IPS-20b (cell line): ENCODE results near the gene USP20.

Experiments
- H3K27ac ChIP-seq: one replicate; pipeline ENCODE4 v1.5.1; 2013; ENCODE audit warnings: low read length
- H3K27me3 ChIP-seq: 2 replicates; pipeline ENCODE4 v1.6.1; 2013; ENCODE audit warnings: mild to moderate bottlenecking, low read length, inconsistent platforms; ENCODE audit not compliant: insufficient read depth
- H3K36me3 ChIP-seq: 2 replicates; pipeline ENCODE4 v1.6.1; 2013; ENCODE audit warnings: low read depth, mild to moderate bottlenecking, inconsistent platforms, low read length, moderate library complexity; ENCODE audit not compliant: insufficient read depth
- H3K4me1 ChIP-seq: 2 replicates; pipeline ENCODE4 v1.6.1; 2013; ENCODE audit warnings: mild to moderate bottlenecking, control low read depth, inconsistent platforms, low read length, moderate library complexity; ENCODE audit not compliant: insufficient read depth
- H3K4me3 ChIP-seq: 2 replicates; pipeline ENCODE4 v1.5.1; 2013; ENCODE audit warnings: mild to moderate bottlenecking, low read length, inconsistent platforms
- H3K9ac ChIP-seq: 2 replicates; pipeline ENCODE4 v1.6.1; 2013; ENCODE audit warnings: low read depth, mild to moderate bottlenecking, inconsistent platforms, low read length, moderate library complexity
- H3K9me3 ChIP-seq: 2 replicates; pipeline ENCODE4 v1.6.1; 2013; ENCODE audit warnings: mild to moderate bottlenecking, low read depth, low read length, inconsistent platforms; ENCODE audit not compliant: insufficient read depth

The USP20 gene

DNA sequence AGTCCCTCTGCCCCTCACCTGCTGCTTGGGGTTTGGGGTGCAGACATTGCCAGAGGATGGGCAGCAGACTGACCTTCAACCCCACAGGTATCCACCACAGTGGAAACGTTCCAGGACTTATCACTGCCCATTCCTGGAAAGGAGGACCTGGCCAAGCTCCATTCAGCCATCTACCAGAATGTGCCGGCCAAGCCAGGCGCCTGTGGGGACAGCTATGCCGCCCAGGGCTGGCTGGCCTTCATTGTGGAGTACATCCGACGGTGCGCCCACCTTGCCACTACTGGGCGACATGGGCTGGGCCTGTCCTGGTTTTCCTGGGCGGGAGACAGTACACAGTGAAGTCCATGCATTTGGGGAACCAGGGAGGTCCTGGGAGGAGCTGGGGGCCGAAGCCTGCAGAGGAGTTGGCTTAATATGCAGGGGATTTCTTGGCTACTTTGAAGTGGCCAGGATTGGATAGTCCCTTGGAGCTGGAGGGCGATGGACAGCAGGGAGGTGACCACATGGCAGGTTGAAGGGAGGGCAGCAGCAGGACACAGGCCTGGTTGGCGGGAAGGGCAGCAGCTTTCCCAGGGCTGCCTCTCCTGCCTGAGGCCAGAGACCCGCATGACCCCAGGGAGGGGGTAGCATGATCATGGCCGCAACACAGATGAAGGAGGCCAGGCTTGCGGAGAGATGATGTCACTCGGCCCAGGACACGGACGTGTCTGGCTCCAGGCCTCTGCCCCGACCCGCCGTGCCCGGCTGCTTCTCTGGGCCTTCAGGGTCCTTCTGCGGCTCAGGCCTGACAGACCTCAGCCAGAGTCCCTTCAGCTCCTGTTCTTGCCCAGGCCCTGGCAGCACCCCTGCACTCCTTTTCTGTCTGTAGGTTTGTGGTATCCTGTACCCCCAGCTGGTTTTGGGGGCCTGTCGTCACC is 34.6 kb downstream of the USP20 start:
- no peak overlapping the region for H3K27ac ChIP-seq
- H3K4me1 ChIP-seq = no peaks in the 10 kb centered on the region
- peaks cover 7% of the 10 kb centered on the region; the same call in 1 of the 2 replicates for H3K36me3 ChIP-seq
- H3K4me3 ChIP-seq = no peak overlapping the region
- no peak overlapping the region for H3K9ac ChIP-seq
- H3K27me3 ChIP-seq = no peaks in the 10 kb centered on the region
- no peaks in the 10 kb centered on the region for H3K9me3 ChIP-seq

DNA sequence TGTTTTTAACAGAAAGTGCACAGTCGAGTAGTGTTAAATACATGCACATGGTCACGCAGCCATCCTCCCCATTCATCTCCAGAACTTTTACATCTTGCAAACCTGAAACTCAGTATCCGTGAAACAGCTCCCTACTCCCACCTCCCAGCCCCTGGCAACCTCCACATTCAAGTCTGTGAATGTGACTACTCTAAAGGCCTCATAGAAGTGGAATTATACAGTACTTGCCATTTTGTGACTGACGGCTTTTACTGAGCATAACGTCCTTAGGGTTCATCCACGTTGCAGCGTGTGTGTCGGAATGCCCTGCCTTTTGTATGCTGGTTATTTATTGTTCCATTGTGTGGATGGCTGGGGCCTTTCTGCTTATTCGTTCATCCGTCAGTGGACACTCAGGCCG is 35.8 kb downstream of the USP20 start:
- H3K27me3 ChIP-seq = no peaks in the 10 kb centered on the region
- no peaks in the 10 kb centered on the region for H3K9me3 ChIP-seq
- H3K36me3 ChIP-seq = peaks cover 5% of the 10 kb centered on the region; the same call in 1 of the 2 replicates
- no peak overlapping the region for H3K27ac ChIP-seq
- H3K4me1 ChIP-seq = no peaks in the 10 kb centered on the region
- H3K4me3 ChIP-seq = no peak overlapping the region
- no peak overlapping the region for H3K9ac ChIP-seq

DNA sequence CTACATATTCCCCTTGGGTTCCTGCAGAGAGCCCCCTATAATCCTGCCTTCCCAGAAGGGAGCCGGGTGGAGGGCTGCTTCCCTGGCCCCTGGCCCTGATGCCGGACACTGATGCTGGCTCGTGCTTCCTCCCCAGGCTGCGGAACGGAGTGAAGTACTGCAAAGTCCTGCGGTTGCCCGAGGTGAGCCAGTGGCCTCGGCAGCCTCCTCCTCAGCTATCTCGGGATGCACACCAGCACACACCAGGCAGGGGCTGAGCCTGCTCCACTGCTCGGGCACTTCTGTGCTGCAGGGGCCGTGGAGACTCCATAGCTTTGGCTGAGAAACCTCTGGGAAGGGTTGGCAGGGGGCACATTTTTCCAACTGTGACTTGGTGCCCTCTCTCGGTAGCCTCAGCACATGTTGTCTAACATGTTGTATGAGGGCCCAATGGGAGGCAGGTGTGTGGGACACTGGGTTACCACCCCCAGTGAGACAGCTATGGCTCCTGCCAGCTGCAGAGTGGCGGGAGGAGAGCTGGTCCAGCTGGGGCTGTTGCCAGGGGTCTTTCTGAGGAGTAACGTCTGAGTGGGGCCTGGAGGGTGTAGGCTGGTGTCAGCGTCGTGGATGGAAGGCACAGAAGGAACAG is 38.4 kb downstream of the USP20 start:
- Histone ChIP-seq H3K4me1 (no peaks in the 10 kb centered on the region), H3K4me3 (no peak overlapping the region), H3K9ac (no peak overlapping the region), H3K27me3 (no peaks in the 10 kb centered on the region), H3K27ac (no peak overlapping the region), H3K9me3 (no peaks in the 10 kb centered on the region), H3K36me3 (peaks cover 5% of the 10 kb centered on the region; the same call in 1 of the 2 replicates)

DNA sequence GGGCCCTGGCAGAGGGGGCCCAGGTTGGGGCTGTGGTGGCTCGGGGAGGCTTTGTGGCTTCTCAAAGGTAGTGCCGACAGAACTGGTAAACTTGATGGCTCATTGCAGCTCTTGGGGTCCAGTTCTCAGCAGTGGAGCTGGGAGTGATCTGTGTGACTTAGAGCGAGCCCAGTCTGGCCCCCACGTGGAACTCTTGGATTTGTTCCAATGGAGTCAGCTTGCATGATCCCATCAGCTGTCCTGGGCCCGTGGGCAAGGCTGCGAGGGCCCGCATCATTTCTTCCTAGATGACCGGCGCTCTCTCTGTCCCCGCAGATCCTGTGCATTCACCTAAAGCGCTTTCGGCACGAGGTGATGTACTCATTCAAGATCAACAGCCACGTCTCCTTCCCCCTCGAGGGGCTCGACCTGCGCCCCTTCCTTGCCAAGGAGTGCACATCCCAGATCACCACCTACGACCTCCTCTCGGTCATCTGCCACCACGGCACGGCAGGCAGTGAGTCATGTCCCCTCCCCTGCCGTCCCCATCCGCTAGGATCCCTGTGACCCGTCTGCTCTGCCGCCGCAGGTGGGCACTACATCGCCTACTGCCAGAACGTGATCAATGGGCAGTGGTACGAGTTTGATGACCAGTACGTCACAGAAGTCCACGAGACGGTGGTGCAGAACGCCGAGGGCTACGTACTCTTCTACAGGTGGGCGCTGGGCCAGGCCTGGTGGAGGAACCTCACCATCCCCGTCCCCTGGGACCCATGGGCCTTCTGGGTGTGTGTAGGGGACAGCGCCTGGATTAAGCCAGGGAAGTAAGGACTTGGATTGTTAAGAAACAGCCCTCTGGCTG is 39.2 kb downstream of the USP20 start:
- H3K27ac ChIP-seq = no peak overlapping the region
- H3K27me3 ChIP-seq = no peaks in the 10 kb centered on the region
- H3K4me3 ChIP-seq = no peak overlapping the region
- no peaks in the 10 kb centered on the region for H3K9me3 ChIP-seq
- H3K4me1 ChIP-seq = no peaks in the 10 kb centered on the region
- H3K9ac ChIP-seq = no peak overlapping the region
- H3K36me3 ChIP-seq = peaks cover 5% of the 10 kb centered on the region; the same call in 1 of the 2 replicates

DNA sequence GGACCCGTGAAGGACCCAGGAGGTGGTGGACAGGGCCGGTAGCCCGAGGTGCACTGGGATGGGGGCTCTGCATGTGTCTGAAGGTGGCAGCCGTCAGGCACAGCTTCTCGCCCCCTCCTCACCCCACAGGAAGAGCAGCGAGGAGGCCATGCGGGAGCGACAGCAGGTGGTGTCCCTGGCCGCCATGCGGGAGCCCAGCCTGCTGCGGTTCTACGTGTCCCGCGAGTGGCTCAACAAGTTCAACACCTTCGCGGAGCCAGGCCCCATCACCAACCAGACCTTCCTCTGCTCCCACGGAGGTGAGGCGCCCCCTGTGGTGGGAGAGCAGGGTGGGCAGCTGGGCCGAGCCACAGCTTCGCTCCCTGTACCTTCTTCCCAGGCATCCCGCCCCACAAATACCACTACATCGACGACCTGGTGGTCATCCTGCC is 39.9 kb downstream of the USP20 start:
- H3K4me3 ChIP-seq = no peak overlapping the region
- no peaks in the 10 kb centered on the region for H3K4me1 ChIP-seq
- H3K9me3 ChIP-seq = no peaks in the 10 kb centered on the region
- H3K27ac ChIP-seq = no peak overlapping the region
- no peak overlapping the region for H3K9ac ChIP-seq
- H3K36me3 ChIP-seq = peaks cover 5% of the 10 kb centered on the region; the same call in 1 of the 2 replicates
- H3K27me3 ChIP-seq = no peaks in the 10 kb centered on the region

DNA sequence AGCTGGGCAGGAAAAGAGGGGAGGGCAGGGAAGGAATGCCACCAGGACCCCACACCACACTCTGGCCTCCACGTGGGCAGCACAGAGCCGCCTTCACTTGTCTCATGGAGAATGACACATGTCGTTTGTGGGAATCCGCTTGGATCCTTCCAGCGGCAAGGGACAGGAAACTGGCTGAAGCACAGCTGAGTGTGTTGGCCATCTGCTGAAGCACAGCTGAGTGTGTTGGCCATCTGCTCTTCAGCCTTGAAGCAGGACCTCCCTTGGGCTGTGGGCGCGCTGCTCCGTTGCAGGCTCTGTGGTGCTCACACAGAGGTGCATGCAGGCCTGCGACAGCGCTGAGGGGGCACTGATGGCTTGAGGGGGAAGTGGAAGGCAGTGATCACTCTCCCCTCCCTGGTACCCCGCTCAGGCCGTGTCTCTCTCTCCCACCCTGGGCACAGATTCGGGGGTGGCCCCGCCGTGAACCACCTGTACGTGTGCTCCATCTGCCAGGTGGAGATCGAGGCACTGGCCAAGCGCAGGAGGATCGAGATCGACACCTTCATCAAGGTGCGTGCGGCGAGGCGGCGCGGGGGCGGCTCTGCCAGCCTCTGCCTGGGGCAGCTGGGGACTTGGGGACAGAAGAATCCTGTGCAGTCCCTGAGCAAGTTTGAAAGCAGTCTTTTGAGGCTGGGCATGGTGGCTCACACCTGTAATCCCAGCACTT is 40.6 kb downstream of the USP20 start:
- Histone ChIP-seq H3K27ac (no peak overlapping the region), H3K27me3 (no peaks in the 10 kb centered on the region), H3K4me3 (no peak overlapping the region), H3K9ac (no peak overlapping the region), H3K36me3 (peaks cover 10% of the 10 kb centered on the region), H3K4me1 (no peaks in the 10 kb centered on the region), H3K9me3 (no peaks in the 10 kb centered on the region)

DNA sequence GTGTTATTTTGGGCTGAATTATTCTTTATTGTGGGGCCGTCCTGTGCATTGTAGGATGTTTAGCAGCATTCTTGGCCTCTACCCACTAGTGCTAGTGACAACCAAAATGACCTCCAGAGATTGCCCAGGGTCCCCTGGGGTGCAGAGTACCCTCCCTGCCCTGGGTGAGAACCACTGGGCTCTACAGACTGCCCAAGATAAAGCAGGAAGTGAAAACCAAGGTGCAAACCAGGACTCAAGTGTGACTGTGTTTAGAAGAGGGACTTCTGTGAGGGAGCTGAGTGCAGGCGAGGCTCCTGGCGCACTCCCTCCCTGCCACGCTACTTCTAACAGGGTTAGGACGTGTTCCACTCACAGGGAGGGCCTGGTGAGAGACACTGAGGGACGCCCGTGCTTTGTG is 41.6 kb downstream of the USP20 start:
- no peaks in the 10 kb centered on the region for H3K4me1 ChIP-seq
- H3K4me3 ChIP-seq = no peak overlapping the region
- H3K9ac ChIP-seq = no peak overlapping the region
- no peaks in the 10 kb centered on the region for H3K27me3 ChIP-seq
- no peak overlapping the region for H3K27ac ChIP-seq
- H3K9me3 ChIP-seq = no peaks in the 10 kb centered on the region
- peaks cover 14% of the 10 kb centered on the region for H3K36me3 ChIP-seq

DNA sequence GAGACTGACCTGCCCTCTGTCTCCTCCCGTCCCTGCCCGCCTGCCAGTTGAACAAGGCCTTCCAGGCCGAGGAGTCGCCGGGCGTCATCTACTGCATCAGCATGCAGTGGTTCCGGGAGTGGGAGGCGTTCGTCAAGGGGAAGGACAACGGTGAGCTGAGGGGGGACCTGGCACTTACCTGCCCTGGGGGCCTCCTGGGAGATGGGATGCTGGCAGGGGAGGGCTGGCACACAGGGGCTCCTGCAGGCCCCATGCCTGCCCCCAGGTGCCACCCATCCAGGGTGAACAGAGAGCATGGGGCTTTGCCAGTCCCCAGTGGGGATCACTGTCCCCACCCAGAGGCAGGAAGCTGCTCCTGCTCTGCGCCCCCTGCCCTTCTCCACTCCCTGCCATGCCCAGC is 43.0 kb downstream of the USP20 start:
- H3K36me3 ChIP-seq = peaks cover 17% of the 10 kb centered on the region
- H3K27me3 ChIP-seq = no peaks in the 10 kb centered on the region
- H3K27ac ChIP-seq = no peak overlapping the region
- H3K9me3 ChIP-seq = no peaks in the 10 kb centered on the region
- no peak overlapping the region for H3K4me3 ChIP-seq
- H3K9ac ChIP-seq = no peak overlapping the region
- H3K4me1 ChIP-seq = no peaks in the 10 kb centered on the region

DNA sequence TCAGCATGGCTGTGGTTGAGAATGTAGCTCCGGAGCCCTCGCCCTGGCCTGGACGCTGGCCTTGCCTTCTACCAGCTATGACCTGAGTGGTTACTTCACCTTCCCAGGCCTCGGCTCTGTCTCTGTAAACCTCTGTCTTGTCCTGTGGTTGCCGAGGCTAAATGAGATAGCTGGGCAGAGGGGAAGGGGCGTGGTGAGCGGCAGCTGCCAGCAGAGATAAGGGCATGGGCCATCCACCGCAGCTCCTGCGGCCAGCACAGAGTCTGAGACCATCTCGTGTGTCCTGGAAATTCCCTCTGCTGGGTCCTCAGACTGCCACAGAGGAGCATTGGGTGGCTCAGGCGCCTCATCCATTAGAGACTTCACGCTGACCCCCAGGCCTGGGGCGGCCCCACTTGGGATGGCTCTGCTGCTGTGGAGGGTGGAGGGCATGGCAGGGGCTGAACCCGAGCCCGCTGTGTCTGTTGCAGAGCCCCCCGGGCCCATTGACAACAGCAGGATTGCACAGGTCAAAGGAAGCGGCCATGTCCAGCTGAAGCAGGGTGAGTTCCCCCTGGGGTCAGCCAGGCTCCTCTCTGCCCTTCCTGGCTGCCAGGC is 43.9 kb downstream of the USP20 start:
- Histone ChIP-seq H3K9ac (no peak overlapping the region), H3K27ac (no peak overlapping the region), H3K9me3 (no peaks in the 10 kb centered on the region), H3K27me3 (no peaks in the 10 kb centered on the region), H3K36me3 (peaks cover 17% of the 10 kb centered on the region), H3K4me3 (no peak overlapping the region), H3K4me1 (peaks cover 4% of the 10 kb centered on the region; the same call in 1 of the 2 replicates)

DNA sequence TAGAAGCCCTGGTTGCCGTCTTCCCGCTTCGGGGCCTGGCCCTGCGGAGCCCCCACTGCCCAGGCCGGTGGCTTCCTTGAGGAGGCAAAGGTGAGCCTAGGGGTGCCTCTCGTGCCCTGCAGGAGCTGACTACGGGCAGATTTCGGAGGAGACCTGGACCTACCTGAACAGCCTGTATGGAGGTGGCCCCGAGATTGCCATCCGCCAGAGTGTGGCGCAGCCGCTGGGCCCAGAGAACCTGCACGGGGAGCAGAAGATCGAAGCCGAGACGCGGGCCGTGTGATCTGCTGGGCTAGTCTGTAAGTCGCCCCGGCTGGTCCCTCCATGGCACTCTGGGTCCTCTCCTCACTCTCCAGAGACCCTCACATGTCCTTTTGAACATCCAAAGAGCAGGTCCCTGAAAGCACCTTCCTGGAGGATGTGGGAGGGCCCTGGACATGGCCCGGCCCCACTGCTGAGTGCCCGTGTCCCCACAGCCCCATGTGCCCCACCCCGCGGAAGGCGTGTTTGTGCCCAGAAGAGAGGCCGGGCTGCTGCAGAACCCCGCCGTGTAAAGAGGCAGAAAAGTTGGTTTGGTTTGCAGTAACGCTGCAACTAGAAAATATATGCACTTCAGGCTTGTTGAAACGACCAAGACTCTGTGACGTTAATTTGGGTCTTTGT is 44.9 kb downstream of the USP20 start:
- no peak overlapping the region for H3K9ac ChIP-seq
- peaks cover 11% of the 10 kb centered on the region for H3K4me1 ChIP-seq
- H3K9me3 ChIP-seq = no peaks in the 10 kb centered on the region
- H3K36me3 ChIP-seq = peaks cover 17% of the 10 kb centered on the region
- no peak overlapping the region for H3K4me3 ChIP-seq
- H3K27me3 ChIP-seq = no peaks in the 10 kb centered on the region
- H3K27ac ChIP-seq = no peak overlapping the region
